WTC11 (cell line): ENCODE results near the gene FAM111A. TPM values are rescaled to one million over a fixed set of nuclear protein-coding genes. Genes with fewer than 3 reads are reported as not detected.

Experiments used
- ATAC-seq: fragments of 200-7000 bp; cut with Tn5 transposase; 2 replicates; pipeline ENCODE4 v1.10.0; 2021; ENCODE audit warnings: mild to moderate bottlenecking, moderate library complexity
- CTCF ChIA-PET: fragments of 300-600 bp; sonication (Branson Sonifier 250); formaldehyde crosslinking; loops from one replicate; lab custom pipeline; 2021; ENCODE audit warnings: antibody characterized with exemption; lab: Charles Lee
- POLR2A ChIA-PET: fragments of 350-600 bp; sonication (Branson Sonifier 250); formaldehyde crosslinking; loops from one replicate; lab custom pipeline; 2021; ENCODE audit warnings: antibody characterized with exemption; lab: Charles Lee
- DNase-seq: peaks from one replicate; pipeline ENCODE4 v3.0.0; 2021; ENCODE audit warnings: low spot score
- H3K27ac Mint-ChIP-seq: 2 replicates; pipeline ENCODE4 v1.8.0; 2021; ENCODE audit warnings: mixed read lengths
- H3K27me3 Mint-ChIP-seq: 2 replicates; pipeline ENCODE4 v1.8.0; 2021; ENCODE audit warnings: low read depth, mild to moderate bottlenecking, moderate library complexity, mixed read lengths
- H3K36me3 Mint-ChIP-seq: 2 replicates; pipeline ENCODE4 v1.8.0; 2021; ENCODE audit warnings: mixed read lengths
- H3K4me1 Mint-ChIP-seq: 2 replicates; pipeline ENCODE4 v1.8.0; 2022; ENCODE audit warnings: mixed read lengths
- H3K4me3 Mint-ChIP-seq: 2 replicates; pipeline ENCODE4 v1.8.0; 2021; ENCODE audit warnings: mild to moderate bottlenecking, moderate library complexity, mixed read lengths
- H3K9me3 Mint-ChIP-seq: 2 replicates; pipeline ENCODE4 v1.8.0; 2021; ENCODE audit warnings: mixed read lengths
- ESRRA ChIP-seq: sonication (generic); formaldehyde crosslinking; IDR thresholded peaks from 2 replicates; pipeline ENCODE4 v1.8.1; 2022; ENCODE audit warnings: mild to moderate bottlenecking, missing genetic modification reagents, borderline replicate concordance
- IRF2 ChIP-seq: sonication (generic); formaldehyde crosslinking; IDR thresholded peaks from 2 replicates; pipeline ENCODE4 v1.8.0; 2022; ENCODE audit warnings: low read depth, missing genetic modification reagents, borderline replicate concordance
- NFE2L1 ChIP-seq: sonication (generic); formaldehyde crosslinking; IDR thresholded peaks from 2 replicates; pipeline ENCODE4 v1.8.1; 2023; ENCODE audit warnings: missing genetic modification reagents
- NFYB ChIP-seq: sonication (generic); formaldehyde crosslinking; conservative IDR thresholded peaks from 2 replicates; pipeline ENCODE4 v1.8.0; 2022; ENCODE audit warnings: low read depth, missing genetic modification reagents
- OVOL2 ChIP-seq: fragments of 250-450 bp; sonication (Bioruptor Pico); IDR thresholded peaks from 2 replicates; pipeline ENCODE4 v1.9.0; 2021; ENCODE audit warnings: mild to moderate bottlenecking, borderline replicate concordance
- SMAD3 ChIP-seq: sonication (generic); formaldehyde crosslinking; IDR thresholded peaks from 2 replicates; pipeline ENCODE4 v1.8.0; 2022; ENCODE audit warnings: missing genetic modification reagents, mild to moderate bottlenecking, borderline replicate concordance
- SMAD4 ChIP-seq: sonication (generic); formaldehyde crosslinking; IDR thresholded peaks from 2 replicates; pipeline ENCODE4 v1.8.0; 2022; ENCODE audit warnings: mild to moderate bottlenecking, missing genetic modification reagents
- SOX15 ChIP-seq: fragments of 250-450 bp; sonication (Bioruptor Pico); IDR thresholded peaks from 2 replicates; pipeline ENCODE4 v1.9.0; 2021; ENCODE audit warnings: mild to moderate bottlenecking
- TCF7 ChIP-seq: sonication (generic); formaldehyde crosslinking; IDR thresholded peaks from 2 replicates; pipeline ENCODE4 v1.8.0; 2022; ENCODE audit warnings: mild to moderate bottlenecking, low read depth, missing genetic modification reagents, moderate library complexity
- TEAD1 ChIP-seq: sonication (generic); formaldehyde crosslinking; IDR thresholded peaks from 2 replicates; pipeline ENCODE4 v1.8.0; 2022; ENCODE audit warnings: mild to moderate bottlenecking, missing genetic modification reagents
- TP53 ChIP-seq: sonication (generic); formaldehyde crosslinking; IDR thresholded peaks from 2 replicates; pipeline ENCODE4 v1.8.1; 2023; ENCODE audit warnings: mild to moderate bottlenecking, missing genetic modification reagents
- ZBTB21 ChIP-seq: sonication (generic); formaldehyde crosslinking; IDR thresholded peaks from 2 replicates; pipeline ENCODE4 v1.8.1; 2023; ENCODE audit warnings: mild to moderate bottlenecking, missing genetic modification reagents, borderline replicate concordance
- ZNF219 ChIP-seq: sonication (generic); formaldehyde crosslinking; IDR thresholded peaks from 2 replicates; pipeline ENCODE4 v1.8.0; 2023; ENCODE audit warnings: missing genetic modification reagents, mild to moderate bottlenecking, borderline replicate concordance
- ZNF423 ChIP-seq: fragments of 250-450 bp; sonication (Bioruptor Pico); IDR thresholded peaks from 2 replicates; pipeline ENCODE4 v2.1.2; 2022; ENCODE audit warnings: mild to moderate bottlenecking, moderate library complexity
- total RNA-seq: library from RNA; stranded (reverse); gene quantifications from 3 replicates; pipeline ENCODE4 v1.2.3, GENCODE V29; 2021
- TF ChIP-seq, protein P1 (sequence below): fragments of 200-600 bp; IDR thresholded peaks from 2 replicates; pipeline ENCODE4 v1.8.0; 2022; ENCODE audit warnings: antibody characterized with exemption
- TF ChIP-seq, protein P2 (sequence below): fragments of 250-450 bp; sonication (Bioruptor Pico); IDR thresholded peaks from 2 replicates; pipeline ENCODE4 v1.9.0; 2021; ENCODE audit warnings: mild to moderate bottlenecking
- TF ChIP-seq, protein P3 (sequence below): sonication (generic); formaldehyde crosslinking; conservative IDR thresholded peaks from 2 replicates; pipeline ENCODE4 v1.8.1; 2022; ENCODE audit warnings: mild to moderate bottlenecking, missing genetic modification reagents
- TF ChIP-seq, protein P4 (sequence below): fragments of 250-450 bp; sonication (Bioruptor Pico); IDR thresholded peaks from 2 replicates; pipeline ENCODE4 v1.9.0; 2021; ENCODE audit warnings: moderate library complexity, mild to moderate bottlenecking, inconsistent platforms, borderline replicate concordance
- TF ChIP-seq, protein P5 (sequence below): sonication (generic); formaldehyde crosslinking; IDR thresholded peaks from 2 replicates; pipeline ENCODE4 v1.8.1; 2022; ENCODE audit warnings: low read depth, mild to moderate bottlenecking, moderate library complexity, missing genetic modification reagents, borderline replicate concordance

The FAM111A gene
- total RNA-seq, 1 experiment from 2014 or later: 18.8 TPM

DNA sequence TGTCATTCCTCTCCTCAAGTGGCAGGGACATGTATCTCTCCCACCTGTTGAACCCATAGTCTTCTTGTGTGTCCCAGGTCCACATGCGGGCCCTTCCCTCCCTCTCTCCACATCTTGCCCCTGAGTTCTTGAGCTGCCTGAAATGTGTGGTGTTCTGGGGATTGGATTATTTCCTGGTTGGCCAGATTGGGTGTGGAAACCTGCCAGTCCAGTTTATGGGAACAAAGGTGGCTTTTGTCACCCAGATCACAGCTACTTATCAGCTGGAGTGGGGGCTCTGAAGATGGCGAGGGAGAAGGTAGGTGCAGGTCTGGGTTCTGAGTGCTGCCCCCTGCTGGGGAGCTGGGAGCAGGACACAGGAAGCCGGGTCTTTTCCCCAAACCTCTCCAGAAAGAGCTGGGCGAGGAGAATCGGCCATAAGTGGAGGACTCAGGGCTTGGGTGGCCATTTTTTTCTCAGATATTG, 43.5 kb downstream of the FAM111A start:
- TF ChIP-seq, protein P1, sequence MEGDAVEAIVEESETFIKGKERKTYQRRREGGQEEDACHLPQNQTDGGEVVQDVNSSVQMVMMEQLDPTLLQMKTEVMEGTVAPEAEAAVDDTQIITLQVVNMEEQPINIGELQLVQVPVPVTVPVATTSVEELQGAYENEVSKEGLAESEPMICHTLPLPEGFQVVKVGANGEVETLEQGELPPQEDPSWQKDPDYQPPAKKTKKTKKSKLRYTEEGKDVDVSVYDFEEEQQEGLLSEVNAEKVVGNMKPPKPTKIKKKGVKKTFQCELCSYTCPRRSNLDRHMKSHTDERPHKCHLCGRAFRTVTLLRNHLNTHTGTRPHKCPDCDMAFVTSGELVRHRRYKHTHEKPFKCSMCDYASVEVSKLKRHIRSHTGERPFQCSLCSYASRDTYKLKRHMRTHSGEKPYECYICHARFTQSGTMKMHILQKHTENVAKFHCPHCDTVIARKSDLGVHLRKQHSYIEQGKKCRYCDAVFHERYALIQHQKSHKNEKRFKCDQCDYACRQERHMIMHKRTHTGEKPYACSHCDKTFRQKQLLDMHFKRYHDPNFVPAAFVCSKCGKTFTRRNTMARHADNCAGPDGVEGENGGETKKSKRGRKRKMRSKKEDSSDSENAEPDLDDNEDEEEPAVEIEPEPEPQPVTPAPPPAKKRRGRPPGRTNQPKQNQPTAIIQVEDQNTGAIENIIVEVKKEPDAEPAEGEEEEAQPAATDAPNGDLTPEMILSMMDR: peak; percentile 65
- TF ChIP-seq, protein P2, sequence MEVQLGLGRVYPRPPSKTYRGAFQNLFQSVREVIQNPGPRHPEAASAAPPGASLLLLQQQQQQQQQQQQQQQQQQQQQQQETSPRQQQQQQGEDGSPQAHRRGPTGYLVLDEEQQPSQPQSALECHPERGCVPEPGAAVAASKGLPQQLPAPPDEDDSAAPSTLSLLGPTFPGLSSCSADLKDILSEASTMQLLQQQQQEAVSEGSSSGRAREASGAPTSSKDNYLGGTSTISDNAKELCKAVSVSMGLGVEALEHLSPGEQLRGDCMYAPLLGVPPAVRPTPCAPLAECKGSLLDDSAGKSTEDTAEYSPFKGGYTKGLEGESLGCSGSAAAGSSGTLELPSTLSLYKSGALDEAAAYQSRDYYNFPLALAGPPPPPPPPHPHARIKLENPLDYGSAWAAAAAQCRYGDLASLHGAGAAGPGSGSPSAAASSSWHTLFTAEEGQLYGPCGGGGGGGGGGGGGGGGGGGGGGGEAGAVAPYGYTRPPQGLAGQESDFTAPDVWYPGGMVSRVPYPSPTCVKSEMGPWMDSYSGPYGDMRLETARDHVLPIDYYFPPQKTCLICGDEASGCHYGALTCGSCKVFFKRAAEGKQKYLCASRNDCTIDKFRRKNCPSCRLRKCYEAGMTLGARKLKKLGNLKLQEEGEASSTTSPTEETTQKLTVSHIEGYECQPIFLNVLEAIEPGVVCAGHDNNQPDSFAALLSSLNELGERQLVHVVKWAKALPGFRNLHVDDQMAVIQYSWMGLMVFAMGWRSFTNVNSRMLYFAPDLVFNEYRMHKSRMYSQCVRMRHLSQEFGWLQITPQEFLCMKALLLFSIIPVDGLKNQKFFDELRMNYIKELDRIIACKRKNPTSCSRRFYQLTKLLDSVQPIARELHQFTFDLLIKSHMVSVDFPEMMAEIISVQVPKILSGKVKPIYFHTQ (CRISPR knock-in tag): no peak
- H3K4me3 Mint-ChIP-seq: no peak overlapping the region
- POLR2A ChIA-PET: interaction anchor here (1.8 to 2.0 kb wide), 2 partner anchors 12 to 15 kb away, joined by 8 read pairs; partner anchors contain the start of gene DTX4

DNA sequence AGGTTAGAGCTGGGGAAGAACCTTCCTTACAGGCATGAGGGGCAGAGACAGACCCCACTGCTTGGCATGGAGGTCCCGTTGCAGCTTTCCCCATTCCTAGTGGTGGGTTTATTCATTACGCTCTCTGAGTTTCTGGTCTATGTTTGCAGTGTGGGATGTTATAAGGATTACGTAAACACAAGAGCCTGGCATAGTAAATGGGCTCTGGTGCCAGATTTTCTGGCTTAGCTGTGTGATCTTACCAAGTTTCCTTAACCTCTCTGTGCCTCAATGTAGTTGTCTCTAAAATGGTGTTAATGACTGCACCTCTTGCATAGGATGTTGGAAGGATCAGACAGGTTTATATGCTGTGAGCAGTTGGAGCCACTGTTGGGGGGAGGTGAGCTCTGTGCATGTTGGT, 44.4 kb downstream of the FAM111A start:
- CTCF ChIA-PET: interaction anchor here (1.2 to 8.6 kb wide), 7 partner anchors 15 to 254 kb away, joined by 3 to 382 read pairs (median 8); partner anchors contain the start of gene DTX4
- DNase-seq (no peak), ATAC-seq (no peak)
- no peaks in the 10 kb centered on the region for H3K9me3 Mint-ChIP-seq
- H3K4me1 Mint-ChIP-seq: peaks cover 16% of the 10 kb centered on the region
- POLR2A ChIA-PET: no interaction called here
- no peaks in the 10 kb centered on the region for H3K27me3 Mint-ChIP-seq
- H3K36me3 Mint-ChIP-seq: peaks cover 25% of the 10 kb centered on the region
- TF ChIP-seq, protein P3, sequence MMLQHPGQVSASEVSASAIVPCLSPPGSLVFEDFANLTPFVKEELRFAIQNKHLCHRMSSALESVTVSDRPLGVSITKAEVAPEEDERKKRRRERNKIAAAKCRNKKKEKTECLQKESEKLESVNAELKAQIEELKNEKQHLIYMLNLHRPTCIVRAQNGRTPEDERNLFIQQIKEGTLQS (CRISPR knock-in tag): no peak
- no peak for TF ChIP-seq ZNF423 (CRISPR knock-in tag)
- TF ChIP-seq TP53 (CRISPR knock-in tag): no peak
- no peak overlapping the region for H3K4me3 Mint-ChIP-seq
- H3K27ac Mint-ChIP-seq: no peak overlapping the region; the same call in 1 of the 2 replicates

More for the DNA sequence above, 43.5 kb downstream of the FAM111A start:
- Mint-ChIP-seq H3K4me1 (peaks cover 16% of the 10 kb centered on the region), H3K36me3 (peaks cover 24% of the 10 kb centered on the region), H3K27ac (no peak overlapping the region), H3K27me3 (no peaks in the 10 kb centered on the region), H3K9me3 (no peaks in the 10 kb centered on the region)
- DNase-seq: peak; percentile 68
- CTCF ChIA-PET: interaction anchor here (0.5 to 8.6 kb wide), 49 partner anchors 8 to 1435 kb away, joined by 3 to 382 read pairs (median 4); partner anchors contain the start of genes BTBD18, DTX4, FAM111A and OR4D9
- ATAC-seq: peak; percentile 78

DNA sequence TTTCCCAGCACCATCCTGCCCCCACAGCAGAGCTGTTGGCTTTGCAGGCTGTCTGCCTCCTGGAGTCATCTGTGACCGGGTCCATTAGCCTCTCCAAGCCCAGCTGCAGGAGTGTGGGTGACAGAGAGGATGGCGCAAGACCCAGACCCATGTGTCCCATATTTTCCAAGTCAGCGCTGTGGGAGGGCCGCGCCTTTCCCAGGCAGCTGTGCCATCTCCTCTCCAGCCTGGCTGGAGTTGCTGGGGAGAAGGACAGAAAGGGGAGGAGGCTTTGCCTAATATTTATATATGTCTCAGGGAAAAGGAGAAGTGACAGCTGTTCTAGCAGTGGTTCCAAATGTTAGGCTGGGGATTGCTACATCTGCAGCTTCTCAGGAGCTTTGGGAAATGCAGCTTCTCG, 44.9 kb downstream of the FAM111A start:
- DNase-seq: no peak
- POLR2A ChIA-PET: no interaction called here
- Mint-ChIP-seq H3K9me3 (no peaks in the 10 kb centered on the region), H3K4me3 (no peak overlapping the region), H3K4me1 (peaks cover 16% of the 10 kb centered on the region), H3K27ac (no peak overlapping the region), H3K27me3 (no peaks in the 10 kb centered on the region), H3K36me3 (peaks cover 30% of the 10 kb centered on the region)
- no peak for ATAC-seq
- CTCF ChIA-PET: interaction anchor here (1.2 to 8.6 kb wide), 4 partner anchors 16 to 99 kb away, joined by 3 to 382 read pairs (median 36); partner anchors contain the start of gene DTX4
- TF ChIP-seq NFYB (CRISPR knock-in tag): no peak
- no peak for TF ChIP-seq SOX15 (CRISPR knock-in tag)
- TF ChIP-seq ZNF219 (CRISPR knock-in tag): no peak
- TF ChIP-seq, protein P2 (CRISPR knock-in tag): no peak
- no peak for TF ChIP-seq SMAD3
- TF ChIP-seq, protein P3 (CRISPR knock-in tag): no peak
- TF ChIP-seq TCF7 (CRISPR knock-in tag): no peak
- no peak for TF ChIP-seq SMAD4 (CRISPR knock-in tag)
- TF ChIP-seq ZBTB21 (CRISPR knock-in tag): no peak
- no peak for TF ChIP-seq OVOL2 (CRISPR knock-in tag)
- no peak for TF ChIP-seq IRF2 (CRISPR knock-in tag)
- no peak for TF ChIP-seq ESRRA (CRISPR knock-in tag)
- TF ChIP-seq, protein P4, sequence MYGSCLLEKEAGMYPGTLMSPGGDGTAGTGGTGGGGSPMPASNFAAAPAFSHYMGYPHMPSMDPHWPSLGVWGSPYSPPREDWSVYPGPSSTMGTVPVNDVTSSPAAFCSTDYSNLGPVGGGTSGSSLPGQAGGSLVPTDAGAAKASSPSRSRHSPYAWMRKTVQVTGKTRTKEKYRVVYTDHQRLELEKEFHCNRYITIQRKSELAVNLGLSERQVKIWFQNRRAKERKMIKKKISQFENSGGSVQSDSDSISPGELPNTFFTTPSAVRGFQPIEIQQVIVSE (CRISPR knock-in tag): no peak
- TF ChIP-seq, protein P5, sequence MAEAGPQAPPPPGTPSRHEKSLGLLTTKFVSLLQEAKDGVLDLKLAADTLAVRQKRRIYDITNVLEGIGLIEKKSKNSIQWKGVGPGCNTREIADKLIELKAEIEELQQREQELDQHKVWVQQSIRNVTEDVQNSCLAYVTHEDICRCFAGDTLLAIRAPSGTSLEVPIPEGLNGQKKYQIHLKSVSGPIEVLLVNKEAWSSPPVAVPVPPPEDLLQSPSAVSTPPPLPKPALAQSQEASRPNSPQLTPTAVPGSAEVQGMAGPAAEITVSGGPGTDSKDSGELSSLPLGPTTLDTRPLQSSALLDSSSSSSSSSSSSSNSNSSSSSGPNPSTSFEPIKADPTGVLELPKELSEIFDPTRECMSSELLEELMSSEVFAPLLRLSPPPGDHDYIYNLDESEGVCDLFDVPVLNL (CRISPR knock-in tag): no peak
- TF ChIP-seq TEAD1 (CRISPR knock-in tag): no peak
- no peak for TF ChIP-seq NFE2L1 (CRISPR knock-in tag)
